H1 (cell line): ENCODE measurements around the gene KCNA2. TPM values are rescaled to one million over a fixed set of nuclear protein-coding genes. Genes with fewer than 3 reads are reported as not detected.

ENCODE experiments used
- CTCF ChIA-PET: fragments of 300-600 bp; sonication (Branson Sonifier 250); formaldehyde crosslinking; loops from one replicate; lab custom pipeline; 2021; ENCODE audit not compliant: partially characterized antibody; lab: Charles Lee
- POLR2A ChIA-PET: fragments of 300-600 bp; sonication (Branson Sonifier 250); formaldehyde crosslinking; loops from one replicate; lab custom pipeline; 2021; ENCODE audit warnings: inconsistent platforms; ENCODE audit not compliant: partially characterized antibody; lab: Charles Lee
- DNase-seq, 2 experiments: peaks; one replicate each; pipeline versions ENCODE4 v3.0.0 to v3.0.0-alpha.2; 2010 to 2022; ENCODE audit warnings: low spot score in 2 of 2, low read depth in 1 of 2, mixed read lengths in 1 of 2
- FAIRE-seq: peaks from 2 replicates; lab custom pipeline; 2011; peaks lifted over from hg19 to GRCh38; lab: Jason Lieb, UNC
- H2AFZ ChIP-seq: 2 replicates; pipeline ENCODE4 v1.8.1; 2012; ENCODE audit warnings: low read length, inconsistent platforms
- H2AK5ac ChIP-seq: 2 replicates; pipeline ENCODE4 v1.6.1; 2013; ENCODE audit warnings: low read depth, low read length
- H2BK120ac ChIP-seq: replicated peaks from 2 replicates; pipeline ENCODE3; 2013; ENCODE audit warnings: low read depth, low read length, inconsistent platforms
- H2BK12ac ChIP-seq: 2 replicates; pipeline ENCODE4 v1.6.1; 2013; ENCODE audit warnings: low read depth, low read length
- H2BK15ac ChIP-seq: 2 replicates; pipeline ENCODE4 v1.6.1; 2013; ENCODE audit warnings: low read length
- H2BK20ac ChIP-seq: 2 replicates; pipeline ENCODE4 v1.6.1; 2013; ENCODE audit warnings: low read length
- H2BK5ac ChIP-seq: 2 replicates; pipeline ENCODE4 v1.6.1; 2013; ENCODE audit warnings: low read depth, low read length
- H3K14ac ChIP-seq: 2 replicates; pipeline ENCODE4 v1.6.1; 2013; ENCODE audit warnings: inconsistent platforms; ENCODE audit not compliant: insufficient read length
- H3K18ac ChIP-seq: 2 replicates; pipeline ENCODE4 v1.6.1; 2013; ENCODE audit warnings: low read length; ENCODE audit errors: extremely low read depth
- H3K23ac ChIP-seq: 2 replicates; pipeline ENCODE4 v1.6.1; 2013; ENCODE audit warnings: inconsistent platforms; ENCODE audit not compliant: insufficient read length
- H3K23me2 ChIP-seq: 2 replicates; pipeline ENCODE4 v1.6.1; 2013; ENCODE audit warnings: low read depth, low read length
- H3K27ac ChIP-seq: 2 replicates; pipeline ENCODE4 v1.6.1; 2011; ENCODE audit warnings: low read depth, low read length, inconsistent platforms
- H3K27me3 ChIP-seq, 4 experiments: replicated peaks in 1 of 4; 1 replicate in 1 of 4; 2 replicates in 3 of 4; pipeline versions ENCODE4 v1.6.1 to v1.8.1; 2011 to 2013; ENCODE audit warnings: low read length in 3 of 4, mild to moderate bottlenecking in 3 of 4, inconsistent platforms in 2 of 4, mixed read lengths in 2 of 4, moderate library complexity in 1 of 4; ENCODE audit not compliant: control insufficient read depth in 3 of 4, insufficient read depth in 3 of 4; ENCODE audit errors: extremely low read depth in 1 of 4
- H3K36me3 ChIP-seq, 4 experiments: 2 replicates each; pipeline versions ENCODE4 v1.6.1 to v1.8.1; 2011 to 2013; ENCODE audit warnings: mild to moderate bottlenecking in 4 of 4, low read length in 3 of 4, moderate library complexity in 2 of 4, control low read depth in 1 of 4, inconsistent platforms in 1 of 4; ENCODE audit not compliant: insufficient read depth in 4 of 4, control insufficient read depth in 2 of 4
- H3K4ac ChIP-seq: replicated peaks from 2 replicates; pipeline ENCODE3; 2013; ENCODE audit warnings: low read length, low read depth, mixed read lengths, inconsistent platforms; ENCODE audit not compliant: insufficient read length
- H3K4me1 ChIP-seq, 4 experiments: replicated peaks in 1 of 4; 1 replicate in 1 of 4; 2 replicates in 3 of 4; pipeline versions ENCODE4 v1.6.1 to v1.8.1; 2011 to 2013; ENCODE audit warnings: low read length in 3 of 4, inconsistent platforms in 2 of 4, mixed read lengths in 1 of 4; ENCODE audit not compliant: insufficient read depth in 4 of 4, control insufficient read depth in 3 of 4
- H3K4me2 ChIP-seq, 2 experiments: 2 replicates each; pipeline versions ENCODE4 v1.6.1 to v1.8.1; 2011 to 2013; ENCODE audit warnings: low read depth in 2 of 2, low read length in 2 of 2, control low read depth in 1 of 2, inconsistent platforms in 1 of 2, mild to moderate bottlenecking in 1 of 2; ENCODE audit not compliant: insufficient read depth in 1 of 2
- H3K4me3 ChIP-seq, 4 experiments: fragments of 200-600, 300-600 bp in 1 of 4; sonication (generic), shearing (Covaris generic), sonication (Bioruptor Twin) in 1 of 4; 2 replicates each; pipeline versions ENCODE4 v1.5.1 to v1.8.1; 2011 to 2016; ENCODE audit warnings: low read length in 4 of 4, low read depth in 3 of 4, control low read depth in 2 of 4, inconsistent platforms in 2 of 4, mild to moderate bottlenecking in 2 of 4, mixed read lengths in 1 of 4, moderate library complexity in 1 of 4; ENCODE audit not compliant: insufficient read depth in 2 of 4; ENCODE audit errors: extremely low read depth in 1 of 4
- H3K56ac ChIP-seq: replicated peaks from 2 replicates; pipeline ENCODE3; 2013; ENCODE audit warnings: low read depth, mild to moderate bottlenecking, mixed read lengths, low read length, inconsistent platforms; ENCODE audit not compliant: insufficient read length
- H3K79me1 ChIP-seq: 2 replicates; pipeline ENCODE4 v1.6.1; 2013; ENCODE audit warnings: low read depth, low read length, control low read depth
- H3K79me2 ChIP-seq, 2 experiments: 2 replicates each; pipeline versions ENCODE4 v1.6.1 to v1.8.1; 2012 to 2013; ENCODE audit warnings: low read length in 2 of 2, mild to moderate bottlenecking in 2 of 2, inconsistent platforms in 1 of 2; ENCODE audit not compliant: insufficient read depth in 2 of 2, control insufficient read depth in 1 of 2
- H3K9ac ChIP-seq, 4 experiments: replicated peaks in 1 of 4; 1 replicate in 1 of 4; 2 replicates in 3 of 4; pipeline versions ENCODE4 v1.6.1 to v1.8.1; 2011 to 2013; ENCODE audit warnings: low read depth in 3 of 4, low read length in 3 of 4, control low read depth in 2 of 4, mild to moderate bottlenecking in 2 of 4, moderate library complexity in 2 of 4, inconsistent platforms in 1 of 4; ENCODE audit errors: extremely low read depth in 1 of 4
- H3K9me3 ChIP-seq, 2 experiments: 2 replicates each; pipeline versions ENCODE4 v1.6.1 to v1.8.1; 2012 to 2013; ENCODE audit warnings: mild to moderate bottlenecking in 2 of 2, moderate library complexity in 2 of 2, control low read depth in 1 of 2, inconsistent platforms in 1 of 2, low read depth in 1 of 2, low read length in 1 of 2, mixed read lengths in 1 of 2; ENCODE audit not compliant: insufficient read depth in 2 of 2
- H4K20me1 ChIP-seq, 2 experiments: replicated peaks in 1 of 2; 2 replicates each; pipeline versions ENCODE3 to v1.8.1; 2011 to 2013; ENCODE audit warnings: inconsistent platforms in 2 of 2, low read length in 2 of 2, mild to moderate bottlenecking in 1 of 2; ENCODE audit not compliant: insufficient read depth in 2 of 2, control insufficient read depth in 1 of 2
- H4K5ac ChIP-seq: 2 replicates; pipeline ENCODE4 v1.6.1; 2013; ENCODE audit warnings: low read length, low read depth, mixed read lengths, inconsistent platforms; ENCODE audit not compliant: insufficient read length
- H4K8ac ChIP-seq: 2 replicates; pipeline ENCODE4 v1.8.0; 2013; ENCODE audit warnings: mild to moderate bottlenecking, moderate library complexity, low read length, inconsistent platforms; ENCODE audit not compliant: insufficient read depth; ENCODE audit errors: extremely low read depth
- H4K91ac ChIP-seq: replicated peaks from 2 replicates; pipeline ENCODE3; 2013; ENCODE audit warnings: low read length, mixed read lengths, inconsistent platforms; ENCODE audit not compliant: insufficient read length
- BCL11A ChIP-seq, 2 experiments: IDR thresholded peaks; one replicate each; pipeline ENCODE4 v1.6.1; 2011; ENCODE audit warnings: low read depth in 2 of 2, low read length in 2 of 2, mild to moderate bottlenecking in 2 of 2
- CBX5 ChIP-seq: fragments of 300-800, 300-1000 bp; sonication (generic); IDR thresholded peaks from 2 replicates; pipeline ENCODE4 v1.7.1; 2016; ENCODE audit warnings: antibody characterized with exemption, low read length, low read depth
- CHD2 ChIP-seq: IDR thresholded peaks from 2 replicates; pipeline ENCODE4 v1.6.1; 2012; ENCODE audit warnings: low read length, improper control_type of control experiment
- KDM1A ChIP-seq: fragments of 200-600, 300-600 bp; sonication (generic); IDR thresholded peaks from 2 replicates; pipeline ENCODE4 v1.7.1; 2016; ENCODE audit warnings: mild to moderate bottlenecking, low read length, borderline replicate concordance
- MAFK ChIP-seq: IDR thresholded peaks from 2 replicates; pipeline ENCODE4 v1.6.1; 2012; ENCODE audit warnings: low read depth, mild to moderate bottlenecking, improper control_type of control experiment, low read length
- POLR2AphosphoS5 ChIP-seq: IDR thresholded peaks from 2 replicates; pipeline ENCODE4 v1.6.1; 2011; ENCODE audit warnings: low read depth, low read length
- SIN3A ChIP-seq, 2 experiments: IDR thresholded peaks in 1 of 2; conservative IDR thresholded peaks in 1 of 2; 2 replicates each; pipeline ENCODE4 v1.6.1; 2011 to 2012; ENCODE audit warnings: low read length in 2 of 2, improper control_type of control experiment in 1 of 2, low read depth in 1 of 2, mild to moderate bottlenecking in 1 of 2
- SP2 ChIP-seq: IDR thresholded peaks from 2 replicates; pipeline ENCODE4 v1.6.1; 2012; ENCODE audit warnings: mild to moderate bottlenecking, low read length, inconsistent platforms
- TAF1 ChIP-seq: IDR thresholded peaks from 2 replicates; pipeline ENCODE4 v1.6.1; 2011; ENCODE audit warnings: mild to moderate bottlenecking, low read depth, low read length
- TBP ChIP-seq: IDR thresholded peaks from 2 replicates; pipeline ENCODE4 v1.6.1; 2011; ENCODE audit warnings: low read depth, low read length, improper control_type of control experiment
- WGBS, 2 experiments: shearing (Covaris generic) in 1 of 2; methylation state at CpG; one replicate each; pipeline versions ENCODE4 v1.1.6 to v1.1.7; 2013 to 2015; ENCODE audit warnings: low lambda C conversion rate in 2 of 2, mixed read lengths in 2 of 2, inconsistent platforms in 1 of 2, low coverage in 1 of 2, missing lambda C conversion rate in 1 of 2; ENCODE audit not compliant: insufficient replicate concordance in 2 of 2, insufficient coverage in 1 of 2, insufficient read length in 1 of 2; ENCODE audit errors: extremely low coverage in 1 of 2, missing lambda C conversion rate in 1 of 2; 5-methylcytosine and 5-hydroxymethylcytosine counted together
- polyA plus RNA-seq, 7 experiments: library from polyadenylated mRNA; depleted of rRNA in 3 of 7; stranded (reverse) in 5 of 7; unstranded in 2 of 7; fragments of >200 nt in 5 of 7; fragments of 200-250 nt in 2 of 7; gene quantifications; 1 replicate in 5 of 7; 2 replicates in 1 of 7; 4 replicates in 1 of 7; pipeline versions ENCODE4 v1.2.1 to v1.2.3, GENCODE V29; 2011 to 2013; ENCODE audit warnings: missing spikeins in 2 of 7, mixed read lengths in 2 of 7
- total RNA-seq: library from RNA; stranded (reverse); fragmentation: NEBNext Ultra II Directional; extraction: Animal tissue kit (Norgen Biotek cat#: 25700); gene quantifications from 2 replicates; pipeline ENCODE4 v1.2.1, GENCODE V29; 2021
- TF ChIP-seq, protein P1 (sequence below): IDR thresholded peaks from 2 replicates; pipeline ENCODE4 v1.6.1; 2011; ENCODE audit warnings: low read depth, mild to moderate bottlenecking, low read length; ENCODE audit not compliant: insufficient read depth
- TF ChIP-seq, protein P2 (sequence below), 3 experiments: IDR thresholded peaks; 1 replicate in 2 of 3; 2 replicates in 1 of 3; pipeline versions ENCODE4 v1.5.1 to v1.6.1; 2011; ENCODE audit warnings: low read length in 3 of 3, mild to moderate bottlenecking in 3 of 3, inconsistent platforms in 2 of 3, low read depth in 1 of 3, moderate library complexity in 1 of 3; ENCODE audit not compliant: insufficient read depth in 1 of 3; ENCODE audit errors: control extremely low read depth in 1 of 3

KCNA2 gene
- total and polyA plus RNA-seq, 2 of the 8 experiments (the other 6 are each of a cell fraction or from before 2014, with no cell fraction given) = 0.26 to 0.78 TPM

DNA sequence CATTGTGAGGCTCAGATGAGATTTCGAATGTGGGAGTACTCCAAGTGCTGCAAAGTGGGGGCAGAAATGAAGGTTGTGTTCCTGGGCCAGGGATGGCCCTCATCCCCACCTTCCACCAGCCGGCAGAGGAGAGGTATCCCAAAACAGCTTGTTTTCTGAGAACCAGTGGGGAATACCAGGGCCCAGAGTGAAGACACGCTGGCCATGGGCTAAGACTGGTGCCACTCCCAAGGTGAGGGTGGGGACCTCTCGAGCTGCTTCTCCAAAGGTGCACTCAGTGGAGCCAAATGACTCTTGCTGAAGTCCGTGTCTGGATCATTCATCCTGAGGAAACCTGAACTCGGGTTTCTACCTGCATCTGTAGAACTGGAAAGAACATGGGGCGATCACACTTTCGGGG, 22.1 kb downstream of the KCNA2 start:
- FAIRE-seq (no peak), DNase-seq (no peak)
- no peak overlapping the region for H2BK120ac ChIP-seq
- H3K27ac ChIP-seq = no peak overlapping the region
- H3K4me2 ChIP-seq = no peak overlapping the region
- no peak overlapping the region for H4K91ac ChIP-seq
- H3K27me3 ChIP-seq = peaks cover 0 to 22% (median 12%) of the 10 kb centered on the region in 4 experiments; a peak in 5 of 7 replicates
- no peak overlapping the region for H3K9ac ChIP-seq
- no peak overlapping the region for H3K4me3 ChIP-seq
- no peaks in the 10 kb centered on the region for H3K79me1 ChIP-seq
- no peak overlapping the region for H4K5ac ChIP-seq
- no peak overlapping the region for H2BK20ac ChIP-seq
- H2BK12ac ChIP-seq = no peak overlapping the region
- no peak overlapping the region for H4K8ac ChIP-seq
- H2AFZ ChIP-seq = no peak overlapping the region
- H3K36me3 ChIP-seq = no peaks in the 10 kb centered on the region
- H3K18ac ChIP-seq = no peak overlapping the region
- ChIA-PET POLR2A (no interaction called here), CTCF (interaction anchor here (0.9 to 1.9 kb wide), 5 partner anchors 11 to 199 kb away, joined by 3 to 8 read pairs (median 5); no protein-coding TSS in a partner anchor)
- no peaks in the 10 kb centered on the region for H4K20me1 ChIP-seq
- no peaks in the 10 kb centered on the region for H3K4me1 ChIP-seq
- H3K23me2 ChIP-seq = no peaks in the 10 kb centered on the region
- H3K79me2 ChIP-seq = no peaks in the 10 kb centered on the region
- H2BK5ac ChIP-seq = no peak overlapping the region
- H3K9me3 ChIP-seq = no peaks in the 10 kb centered on the region
- no peak overlapping the region for H2BK15ac ChIP-seq
- H3K23ac ChIP-seq = no peak overlapping the region
- H2AK5ac ChIP-seq = no peak overlapping the region
- H3K4ac ChIP-seq = no peak overlapping the region
- H3K14ac ChIP-seq = no peak overlapping the region
- H3K56ac ChIP-seq = no peak overlapping the region
- WGBS, 2 experiments = 94% methylated on average over 7 of the region's 8 CpGs; no CpG with 5 or more reads in 1 of the 2 experiments
- TF ChIP-seq SIN3A (conservative IDR thresholded peaks at IDR 0.05 in 1 of 2, IDR thresholded peaks at IDR 0.05 in 1 of 2; ENCODE audit: low read depth in 1 of 2, low read length in 2 of 2) = no peak
- no peak for TF ChIP-seq MAFK
- TF ChIP-seq CBX5 = no peak
- TF ChIP-seq, protein P1, sequence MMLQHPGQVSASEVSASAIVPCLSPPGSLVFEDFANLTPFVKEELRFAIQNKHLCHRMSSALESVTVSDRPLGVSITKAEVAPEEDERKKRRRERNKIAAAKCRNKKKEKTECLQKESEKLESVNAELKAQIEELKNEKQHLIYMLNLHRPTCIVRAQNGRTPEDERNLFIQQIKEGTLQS = no peak
- TF ChIP-seq CHD2 = no peak
- no peak for TF ChIP-seq POLR2AphosphoS5
- no peak for TF ChIP-seq KDM1A
- TF ChIP-seq TAF1 = no peak
- TF ChIP-seq SP2 = no peak
- TF ChIP-seq BCL11A (IDR thresholded peaks at IDR 0.05; ENCODE audit: low read depth in 2 of 2, low read length in 2 of 2) = no peak
- TF ChIP-seq TBP = no peak
- TF ChIP-seq, protein P2, sequence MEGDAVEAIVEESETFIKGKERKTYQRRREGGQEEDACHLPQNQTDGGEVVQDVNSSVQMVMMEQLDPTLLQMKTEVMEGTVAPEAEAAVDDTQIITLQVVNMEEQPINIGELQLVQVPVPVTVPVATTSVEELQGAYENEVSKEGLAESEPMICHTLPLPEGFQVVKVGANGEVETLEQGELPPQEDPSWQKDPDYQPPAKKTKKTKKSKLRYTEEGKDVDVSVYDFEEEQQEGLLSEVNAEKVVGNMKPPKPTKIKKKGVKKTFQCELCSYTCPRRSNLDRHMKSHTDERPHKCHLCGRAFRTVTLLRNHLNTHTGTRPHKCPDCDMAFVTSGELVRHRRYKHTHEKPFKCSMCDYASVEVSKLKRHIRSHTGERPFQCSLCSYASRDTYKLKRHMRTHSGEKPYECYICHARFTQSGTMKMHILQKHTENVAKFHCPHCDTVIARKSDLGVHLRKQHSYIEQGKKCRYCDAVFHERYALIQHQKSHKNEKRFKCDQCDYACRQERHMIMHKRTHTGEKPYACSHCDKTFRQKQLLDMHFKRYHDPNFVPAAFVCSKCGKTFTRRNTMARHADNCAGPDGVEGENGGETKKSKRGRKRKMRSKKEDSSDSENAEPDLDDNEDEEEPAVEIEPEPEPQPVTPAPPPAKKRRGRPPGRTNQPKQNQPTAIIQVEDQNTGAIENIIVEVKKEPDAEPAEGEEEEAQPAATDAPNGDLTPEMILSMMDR (IDR thresholded peaks at IDR 0.05; ENCODE audit: control extremely low read depth in 1 of 3, insufficient read depth in 1 of 3, low read depth in 1 of 3, low read length in 3 of 3) = no peak
